Measurements from ENCODE around the gene KCNA5. TPM values are rescaled to one million over a fixed set of nuclear protein-coding genes. Genes with fewer than 3 reads are reported as not detected.

KCNA5 gene
- total RNA-seq, 1 experiment from 2014 or later, result not detected

- peaks cover 38% of the 10 kb centered on the region for H3K27me3 ChIP-seq (ENCODE audit: insufficient read depth, low read length)
- DNase-seq (ENCODE audit: low read depth, low spot score) (no peak), ATAC-seq (no peak)
- H3K4me3 ChIP-seq (replicated peaks in 1 of 2; ENCODE audit: low read depth in 1 of 2, low read length in 2 of 2), result no peak overlapping the region
- CTCF ChIA-PET, result no interaction called here
- no peak overlapping the region for H3K9ac ChIP-seq (ENCODE audit: low read length)
- no peaks in the 10 kb centered on the region for H3K9me3 ChIP-seq (ENCODE audit: control insufficient read depth in 1 of 2, insufficient read depth in 1 of 2, low read depth in 1 of 2, low read length in 2 of 2)
- no peak overlapping the region for H3K27ac ChIP-seq (ENCODE audit: low read depth, low read length)
- H3K36me3 ChIP-seq (ENCODE audit: control insufficient read depth in 1 of 2, insufficient read depth in 2 of 2, low read length in 2 of 2), result no peaks in the 10 kb centered on the region
- H4K20me1 ChIP-seq (ENCODE audit: insufficient read depth), result no peaks in the 10 kb centered on the region
- peaks cover 0 to 2% of the 10 kb centered on the region in 2 experiments; a peak in 1 of 4 replicates for H3K4me1 ChIP-seq (ENCODE audit: control insufficient read depth in 1 of 2, insufficient read depth in 2 of 2, low read length in 2 of 2)
- no peak for TF ChIP-seq ATF3 (IDR thresholded peaks at IDR 0.05)
- TF ChIP-seq SP1 (IDR thresholded peaks at IDR 0.05; ENCODE audit: low read depth), result no peak
- TF ChIP-seq SIN3A (IDR thresholded peaks at IDR 0.05; ENCODE audit: low read depth), result no peak
- TF ChIP-seq YY1 (IDR thresholded peaks at IDR 0.05; ENCODE audit: extremely low read depth, insufficient replicate concordance, low read depth, low read length), result no peak
- no peak for TF ChIP-seq SRF (IDR thresholded peaks at IDR 0.05; ENCODE audit: low read depth)
- no peak for TF ChIP-seq POLR2AphosphoS5 (IDR thresholded peaks at IDR 0.05; ENCODE audit: low read depth, low read length)
- TF ChIP-seq MAX (IDR thresholded peaks at IDR 0.05), result no peak
- no peak for TF ChIP-seq RAD21 (IDR thresholded peaks at IDR 0.05; ENCODE audit: low read depth)
- TF ChIP-seq FOSL1 (IDR thresholded peaks at IDR 0.05; ENCODE audit: low read depth), result no peak
- TF ChIP-seq EZH2phosphoT487 (IDR thresholded peaks at IDR 0.05; ENCODE audit: borderline replicate concordance), result no peak
- no peak for TF ChIP-seq POLR2A (IDR thresholded peaks at IDR 0.05; ENCODE audit: borderline replicate concordance, extremely low read depth, insufficient read depth, insufficient read length)
- no peak for TF ChIP-seq CBX3 (IDR thresholded peaks at IDR 0.05; ENCODE audit: low read depth)
- TF ChIP-seq REST (IDR thresholded peaks at IDR 0.05; ENCODE audit: low read depth), result no peak
- TF ChIP-seq TCF7L2 (IDR thresholded peaks at IDR 0.05; ENCODE audit: borderline replicate concordance, extremely low read depth, insufficient read depth, insufficient read length), result no peak
- TF ChIP-seq ZFX (IDR thresholded peaks at IDR 0.05), result no peak
- H3K9me2 ChIP-seq (ENCODE audit: insufficient read depth), result no peaks in the 10 kb centered on the region
- POLR2A ChIA-PET, result no interaction called here
- no TSS peak for BruUV-seq (replicated peaks)
- H2AFZ ChIP-seq (ENCODE audit: low read depth, low read length, poor library complexity, severe bottlenecking), result no peak overlapping the region
- H3K79me2 ChIP-seq (ENCODE audit: insufficient read depth, low read length), result no peaks in the 10 kb centered on the region
- RAD21 ChIA-PET (ENCODE audit: low non-redundant PET in 1 of 2, low total read pairs in 2 of 2, uncharacterized antibody in 2 of 2, unreplicated experiment in 2 of 2), result no interaction called here
- no peak overlapping the region for H3K4me2 ChIP-seq (ENCODE audit: low read length)
- intact Hi-C loops (cut with micrococcal nuclease), result no loop called here
These were observed 11.7 kb upstream of the KCNA5 start for GRCh38 chr12:5031958-5032357.

Measured in HCT116 (cell line).